K562 (cell line): ENCODE data around the gene SNX3. TPM values are rescaled to one million over a fixed set of nuclear protein-coding genes. Genes with fewer than 3 reads are reported as not detected.

ENCODE experiments used
- CAMTA2 ChIP-seq: fragments of 250-450 bp; sonication (Bioruptor Pico); conservative IDR thresholded peaks from 2 replicates; pipeline ENCODE4 v1.5.1; 2022
- EP300 ChIP-seq: IDR thresholded peaks from 2 replicates; pipeline ENCODE4 v1.6.1; 2012; ENCODE audit warnings: low read length, improper control_type of control experiment
- HMGN3 ChIP-seq: IDR thresholded peaks from 2 replicates; pipeline ENCODE4 v1.6.1; 2011; ENCODE audit warnings: borderline replicate concordance, low read depth, mild to moderate bottlenecking, mixed read lengths, low read length; ENCODE audit not compliant: insufficient read length; ENCODE audit errors: extremely low read depth
- MEF2D ChIP-seq: conservative IDR thresholded peaks from 2 replicates; pipeline ENCODE4 v1.6.1; 2016; ENCODE audit warnings: low read depth, missing genetic modification characterization, missing compliant biosample characterization
- NCOA1 ChIP-seq: fragments of 450-650 bp; IDR thresholded peaks from 2 replicates; pipeline ENCODE4 v1.6.1; 2016; ENCODE audit warnings: low read depth
- NCOA4 ChIP-seq: fragments of 450-650 bp; IDR thresholded peaks from 2 replicates; pipeline ENCODE4 v1.6.1; 2018; ENCODE audit warnings: mild to moderate bottlenecking; ENCODE audit not compliant: partially characterized antibody
- SAP30 ChIP-seq: fragments of 200-600 bp; sonication (generic); IDR thresholded peaks from 2 replicates; pipeline ENCODE4 v1.6.1; 2012; ENCODE audit warnings: borderline replicate concordance, low read depth, mild to moderate bottlenecking, moderate library complexity, low read length, control low read depth, inconsistent platforms; ENCODE audit not compliant: insufficient read depth, poor library complexity, severe bottlenecking
- U2AF2 ChIP-seq: fragments of 200-400 bp; formaldehyde crosslinking; optimal IDR thresholded peaks from 2 replicates; pipeline ENCODE3; 2017; ENCODE audit warnings: low read depth, mild to moderate bottlenecking, low read length
- ZNF134 ChIP-seq: fragments of 250-450 bp; sonication (Bioruptor Pico); conservative IDR thresholded peaks from 2 replicates; pipeline ENCODE4 v1.4.0; 2020
- ZNF324 ChIP-seq: fragments of 250-450 bp; sonication (Bioruptor Pico); IDR thresholded peaks from 2 replicates; pipeline ENCODE4 v1.4.0; 2020; ENCODE audit warnings: mild to moderate bottlenecking
- polyA plus RNA-seq, 8 experiments: library from polyadenylated mRNA; depleted of rRNA in 4 of 8; stranded (reverse) in 5 of 8; unstranded in 3 of 8; fragments of >200 nt; fragmentation: Nextera tagmentation in 2 of 8; fragmentation: Illumina TruSeq in 1 of 8; extraction: Ambion mirVana in 2 of 8; extraction: Trizol in 1 of 8; gene quantifications; 2 replicates each; pipeline versions ENCODE4 v1.2.1 to v1.2.3, GENCODE V29; 2011 to 2014; ENCODE audit warnings: inconsistent platforms in 1 of 8, missing spikeins in 1 of 8
- total RNA-seq, 7 experiments: library from RNA; depleted of rRNA in 6 of 7; stranded (reverse); fragments of >200 nt in 6 of 7; fragmentation: Illumina TruSeq in 2 of 7; extraction: Trizol in 2 of 7; gene quantifications; 2 replicates each; pipeline versions ENCODE4 v1.2.1 to v1.2.3, GENCODE V29; 2011 to 2021; ENCODE audit warnings: low replicate concordance in 1 of 7
- TF ChIP-seq, protein P1 (sequence below): fragments of 250-450 bp; sonication (Bioruptor Pico); IDR thresholded peaks from 2 replicates; pipeline ENCODE4 v1.4.0; 2020
- TF ChIP-seq, protein P2 (sequence below): fragments of 250-450 bp; sonication (Bioruptor Pico); IDR thresholded peaks from 2 replicates; pipeline ENCODE4 v1.4.0; 2020
- TF ChIP-seq, protein P3 (sequence below): fragments of 250-450 bp; sonication (Bioruptor Pico); IDR thresholded peaks from 2 replicates; pipeline ENCODE4 v1.4.0; 2020; ENCODE audit warnings: mild to moderate bottlenecking, moderate library complexity
- TF ChIP-seq, protein P4 (sequence below): fragments of 450-650 bp; IDR thresholded peaks from 2 replicates; pipeline ENCODE4 v1.6.1; 2016; ENCODE audit warnings: low read depth, mild to moderate bottlenecking, moderate library complexity

The SNX3 gene
- total and polyA plus RNA-seq, 9 of the 15 experiments (the other 6 are each of a cell fraction or from before 2014, with no cell fraction given) = 48.9 to 410 (median 159) TPM

DNA sequence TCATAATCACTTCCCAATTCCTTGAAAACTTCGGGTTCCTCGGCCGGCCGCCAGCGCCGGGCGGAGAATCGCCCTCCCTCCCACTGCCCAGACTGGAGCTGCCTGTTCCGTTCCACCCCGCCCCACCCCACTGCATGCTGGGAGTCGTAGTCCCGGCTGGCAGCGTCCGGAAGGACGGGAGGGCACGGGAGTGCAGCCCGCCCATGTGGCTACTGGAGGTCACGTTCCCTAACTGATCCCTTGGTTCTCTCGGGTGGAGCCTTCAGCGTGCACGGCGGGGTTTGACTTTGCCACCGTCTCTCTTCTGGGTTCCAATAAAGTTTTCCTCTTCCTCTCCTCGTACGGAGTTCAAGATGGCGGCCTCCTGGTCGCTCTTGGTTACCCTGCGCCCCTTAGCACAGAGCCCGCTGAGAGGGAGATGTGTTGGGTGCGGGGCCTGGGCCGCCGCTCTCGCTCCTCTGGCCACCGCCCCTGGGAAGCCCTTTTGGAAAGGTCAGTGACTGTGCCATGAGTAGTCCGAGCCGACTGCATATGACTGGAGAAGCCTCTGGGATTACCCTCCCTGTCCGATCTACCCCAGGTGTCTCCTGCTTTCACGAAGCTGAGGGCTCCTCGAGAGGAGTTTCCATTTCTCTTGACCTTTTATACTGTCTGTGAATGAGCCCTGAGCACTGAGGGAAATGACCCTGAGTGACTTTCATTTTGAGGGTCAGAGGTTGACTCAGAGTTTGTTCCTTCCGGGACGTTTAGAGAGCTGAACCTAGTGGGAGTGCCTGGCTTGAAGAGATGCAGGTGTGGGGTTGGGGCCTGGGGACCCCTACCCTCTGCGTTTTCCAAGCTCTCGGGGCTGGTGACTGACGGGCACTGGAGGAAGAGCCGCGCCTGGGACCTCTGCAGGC is 34.1 kb upstream of the SNX3 start, which contains the start of gene AFG1L (continued):
- TF ChIP-seq, protein P1, sequence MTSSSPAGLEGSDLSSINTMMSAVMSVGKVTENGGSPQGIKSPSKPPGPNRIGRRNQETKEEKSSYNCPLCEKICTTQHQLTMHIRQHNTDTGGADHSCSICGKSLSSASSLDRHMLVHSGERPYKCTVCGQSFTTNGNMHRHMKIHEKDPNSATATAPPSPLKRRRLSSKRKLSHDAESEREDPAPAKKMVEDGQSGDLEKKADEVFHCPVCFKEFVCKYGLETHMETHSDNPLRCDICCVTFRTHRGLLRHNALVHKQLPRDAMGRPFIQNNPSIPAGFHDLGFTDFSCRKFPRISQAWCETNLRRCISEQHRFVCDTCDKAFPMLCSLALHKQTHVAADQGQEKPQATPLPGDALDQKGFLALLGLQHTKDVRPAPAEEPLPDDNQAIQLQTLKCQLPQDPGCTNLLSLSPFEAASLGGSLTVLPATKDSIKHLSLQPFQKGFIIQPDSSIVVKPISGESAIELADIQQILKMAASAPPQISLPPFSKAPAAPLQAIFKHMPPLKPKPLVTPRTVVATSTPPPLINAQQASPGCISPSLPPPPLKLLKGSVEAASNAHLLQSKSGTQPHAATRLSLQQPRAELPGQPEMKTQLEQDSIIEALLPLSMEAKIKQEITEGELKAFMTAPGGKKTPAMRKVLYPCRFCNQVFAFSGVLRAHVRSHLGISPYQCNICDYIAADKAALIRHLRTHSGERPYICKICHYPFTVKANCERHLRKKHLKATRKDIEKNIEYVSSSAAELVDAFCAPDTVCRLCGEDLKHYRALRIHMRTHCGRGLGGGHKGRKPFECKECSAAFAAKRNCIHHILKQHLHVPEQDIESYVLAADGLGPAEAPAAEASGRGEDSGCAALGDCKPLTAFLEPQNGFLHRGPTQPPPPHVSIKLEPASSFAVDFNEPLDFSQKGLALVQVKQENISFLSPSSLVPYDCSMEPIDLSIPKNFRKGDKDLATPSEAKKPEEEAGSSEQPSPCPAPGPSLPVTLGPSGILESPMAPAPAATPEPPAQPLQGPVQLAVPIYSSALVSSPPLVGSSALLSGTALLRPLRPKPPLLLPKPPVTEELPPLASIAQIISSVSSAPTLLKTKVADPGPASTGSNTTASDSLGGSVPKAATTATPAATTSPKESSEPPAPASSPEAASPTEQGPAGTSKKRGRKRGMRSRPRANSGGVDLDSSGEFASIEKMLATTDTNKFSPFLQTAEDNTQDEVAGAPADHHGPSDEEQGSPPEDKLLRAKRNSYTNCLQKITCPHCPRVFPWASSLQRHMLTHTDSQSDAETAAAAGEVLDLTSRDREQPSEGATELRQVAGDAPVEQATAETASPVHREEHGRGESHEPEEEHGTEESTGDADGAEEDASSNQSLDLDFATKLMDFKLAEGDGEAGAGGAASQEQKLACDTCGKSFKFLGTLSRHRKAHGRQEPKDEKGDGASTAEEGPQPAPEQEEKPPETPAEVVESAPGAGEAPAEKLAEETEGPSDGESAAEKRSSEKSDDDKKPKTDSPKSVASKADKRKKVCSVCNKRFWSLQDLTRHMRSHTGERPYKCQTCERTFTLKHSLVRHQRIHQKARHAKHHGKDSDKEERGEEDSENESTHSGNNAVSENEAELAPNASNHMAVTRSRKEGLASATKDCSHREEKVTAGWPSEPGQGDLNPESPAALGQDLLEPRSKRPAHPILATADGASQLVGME (CRISPR knock-in tag) = no peak
- no peak for TF ChIP-seq NCOA4
- TF ChIP-seq EP300 = peak; percentile 22; the same call in 1 of the 2 replicates
- TF ChIP-seq ZNF324 (CRISPR knock-in tag) = no peak
- TF ChIP-seq HMGN3 = no peak
- no peak for TF ChIP-seq MEF2D (tag)
- peak; percentile 22; the same call in 1 of the 2 replicates for TF ChIP-seq NCOA1
- TF ChIP-seq, protein P2, sequence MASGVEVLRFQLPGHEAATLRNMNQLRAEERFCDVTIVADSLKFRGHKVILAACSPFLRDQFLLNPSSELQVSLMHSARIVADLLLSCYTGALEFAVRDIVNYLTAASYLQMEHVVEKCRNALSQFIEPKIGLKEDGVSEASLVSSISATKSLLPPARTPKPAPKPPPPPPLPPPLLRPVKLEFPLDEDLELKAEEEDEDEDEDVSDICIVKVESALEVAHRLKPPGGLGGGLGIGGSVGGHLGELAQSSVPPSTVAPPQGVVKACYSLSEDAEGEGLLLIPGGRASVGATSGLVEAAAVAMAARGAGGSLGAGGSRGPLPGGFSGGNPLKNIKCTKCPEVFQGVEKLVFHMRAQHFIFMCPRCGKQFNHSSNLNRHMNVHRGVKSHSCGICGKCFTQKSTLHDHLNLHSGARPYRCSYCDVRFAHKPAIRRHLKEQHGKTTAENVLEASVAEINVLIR (CRISPR knock-in tag) = no peak
- TF ChIP-seq, protein P3, sequence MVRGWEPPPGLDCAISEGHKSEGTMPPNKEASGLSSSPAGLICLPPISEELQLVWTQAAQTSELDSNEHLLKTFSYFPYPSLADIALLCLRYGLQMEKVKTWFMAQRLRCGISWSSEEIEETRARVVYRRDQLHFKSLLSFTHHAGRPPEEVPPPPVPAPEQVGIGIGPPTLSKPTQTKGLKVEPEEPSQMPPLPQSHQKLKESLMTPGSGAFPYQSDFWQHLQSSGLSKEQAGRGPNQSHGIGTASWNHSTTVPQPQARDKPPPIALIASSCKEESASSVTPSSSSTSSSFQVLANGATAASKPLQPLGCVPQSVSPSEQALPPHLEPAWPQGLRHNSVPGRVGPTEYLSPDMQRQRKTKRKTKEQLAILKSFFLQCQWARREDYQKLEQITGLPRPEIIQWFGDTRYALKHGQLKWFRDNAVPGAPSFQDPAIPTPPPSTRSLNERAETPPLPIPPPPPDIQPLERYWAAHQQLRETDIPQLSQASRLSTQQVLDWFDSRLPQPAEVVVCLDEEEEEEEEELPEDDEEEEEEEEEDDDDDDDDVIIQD (CRISPR knock-in tag) = no peak
- TF ChIP-seq, protein P4, sequence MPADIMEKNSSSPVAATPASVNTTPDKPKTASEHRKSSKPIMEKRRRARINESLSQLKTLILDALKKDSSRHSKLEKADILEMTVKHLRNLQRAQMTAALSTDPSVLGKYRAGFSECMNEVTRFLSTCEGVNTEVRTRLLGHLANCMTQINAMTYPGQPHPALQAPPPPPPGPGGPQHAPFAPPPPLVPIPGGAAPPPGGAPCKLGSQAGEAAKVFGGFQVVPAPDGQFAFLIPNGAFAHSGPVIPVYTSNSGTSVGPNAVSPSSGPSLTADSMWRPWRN = no peak
- TF ChIP-seq U2AF2 = no peak
- TF ChIP-seq CAMTA2 = 0 out of 2 replicates have a peak, but pooled peaks have one; percentile 8
- TF ChIP-seq SAP30 = no peak
- no peak for TF ChIP-seq ZNF134
